A172 (cell line): ENCODE measurements around the gene ASRGL1. TPM values are rescaled to one million over a fixed set of nuclear protein-coding genes. Genes with fewer than 3 reads are reported as not detected.
"Not testable (repeated sequence)": the region's sequence is repeated elsewhere in the genome, so short reads cannot be mapped to it uniquely, and the experiment has no call there.

ENCODE experiments used
- DNase-seq: peaks from one replicate; pipeline ENCODE4 v3.0.0-alpha.2; 2015; ENCODE audit warnings: low spot score
- total RNA-seq: library from RNA; depleted of rRNA; stranded (reverse); fragments of >200 nt; shearing (Covaris generic); gene quantifications from 2 replicates; pipeline ENCODE4 v1.2.3, GENCODE V29; 2014; rRNA removed

The ASRGL1 gene
- total RNA-seq: 19.9 and 26.5 TPM in 2 replicates

DNA sequence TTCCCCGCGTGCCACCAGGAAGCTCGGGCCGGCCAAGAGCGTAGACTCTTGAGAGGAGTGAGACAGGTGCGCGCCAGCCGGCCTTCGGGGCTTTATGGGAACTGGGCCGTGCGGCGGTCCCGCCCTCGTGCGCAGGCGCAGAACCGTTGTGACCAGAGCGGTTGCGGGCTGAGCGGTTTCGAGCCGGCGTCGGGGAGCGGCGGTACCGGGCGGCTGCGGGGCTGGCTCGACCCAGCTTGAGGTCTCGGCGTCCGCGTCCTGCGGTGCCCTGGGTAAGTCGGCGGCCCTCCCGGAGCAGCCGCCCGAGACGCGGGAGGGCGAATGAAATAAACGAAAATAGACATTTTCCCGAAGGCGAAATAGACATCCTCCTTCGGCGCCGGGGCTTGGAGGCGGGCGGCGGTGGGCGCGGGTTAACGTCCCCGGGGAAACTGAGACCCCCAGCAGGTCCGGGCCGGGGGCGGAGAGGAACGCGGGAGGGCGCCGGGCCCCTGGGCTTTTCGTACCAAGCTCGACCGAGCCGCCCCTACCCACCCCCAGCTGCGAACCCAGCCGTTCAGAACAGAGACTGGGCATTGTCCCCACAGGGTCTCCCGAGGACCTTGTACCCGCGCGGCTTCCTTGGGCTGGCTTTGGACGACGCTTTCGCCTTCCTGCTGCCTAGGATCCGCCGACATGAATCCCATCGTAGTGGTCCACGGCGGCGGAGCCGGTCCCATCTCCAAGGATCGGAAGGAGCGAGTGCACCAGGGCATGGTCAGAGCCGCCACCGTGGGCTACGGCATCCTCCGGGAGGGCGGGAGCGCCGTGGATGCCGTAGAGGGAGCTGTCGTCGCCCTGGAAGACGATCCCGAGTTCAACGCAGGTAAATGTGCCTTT lies at the start of gene ASRGL1:
Gene ASRGL1 (plus strand): TSS at position 146 of the 879 bp plus-strand sequence. CDS start 530 bp downstream, at position 676.
- peak; percentile 53 for DNase-seq

DNA sequence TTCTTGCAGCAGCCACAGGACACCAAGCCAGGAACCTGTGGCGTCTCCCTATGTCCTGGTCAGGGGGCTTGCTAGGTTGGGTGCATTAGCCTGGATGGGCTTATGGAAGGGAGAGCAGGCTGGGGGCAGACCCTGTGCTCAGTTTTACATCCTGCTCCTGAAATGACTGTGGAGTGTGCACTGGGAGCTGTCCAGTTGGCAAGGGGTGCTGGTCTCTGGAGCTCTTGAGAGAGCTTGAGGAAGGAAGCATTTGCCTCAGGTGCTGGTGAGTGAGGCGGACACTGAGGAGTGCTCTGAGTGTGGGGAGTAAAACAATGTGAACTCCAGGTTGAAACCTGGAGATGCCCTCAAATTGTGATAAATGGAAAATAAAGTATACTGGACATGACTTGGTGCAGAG lies 41.7 kb upstream of the ASRGL1 start:
- peak; percentile 12 for DNase-seq

DNA sequence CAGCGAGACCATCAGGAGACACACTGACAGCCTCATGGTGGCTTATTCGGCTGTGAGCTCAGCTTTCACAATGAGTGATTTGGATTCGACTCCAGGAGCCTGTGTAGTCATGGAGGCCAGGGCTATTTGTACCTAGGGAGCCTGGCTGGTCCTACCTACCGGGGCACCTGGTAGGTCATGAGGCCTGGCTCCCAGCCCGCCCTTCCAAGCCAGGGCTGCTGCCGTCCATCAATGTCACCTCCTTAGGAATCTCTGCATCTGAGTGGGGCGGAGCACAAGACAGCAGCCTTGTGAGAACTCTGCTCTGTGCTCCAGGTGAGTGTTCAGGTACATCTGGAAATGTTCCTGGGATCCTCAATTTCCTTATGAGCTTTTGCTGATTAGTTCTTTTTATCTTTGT lies 38.3 kb upstream of the ASRGL1 start, which contains the start of gene SCGB1D4:
Gene SCGB1D4 (minus strand): TSS at position 101 of the 400 bp plus-strand sequence. CDS start 65 bp downstream, at position 36.
- no peak for DNase-seq

DNA sequence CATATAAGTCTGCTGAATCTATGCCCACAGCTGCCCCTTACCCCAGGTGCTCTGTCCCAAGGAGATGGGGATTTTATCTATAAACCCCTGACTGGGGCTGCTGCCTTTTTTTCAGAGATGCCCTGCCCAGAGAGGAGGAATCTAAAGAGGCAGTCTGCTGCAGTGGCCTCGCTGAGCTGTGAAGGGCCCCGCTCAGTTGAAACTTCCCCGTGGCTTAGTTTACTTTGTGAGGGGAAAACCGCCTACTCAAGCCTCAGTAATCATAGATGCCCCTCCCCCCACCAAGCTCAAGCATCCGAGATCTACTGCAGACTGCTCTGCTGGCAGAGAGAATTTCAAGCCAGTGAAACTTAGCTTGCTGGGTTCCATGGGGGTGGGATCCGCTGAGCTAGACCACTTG lies 31.0 kb upstream of the ASRGL1 start:
- no peak for DNase-seq

DNA sequence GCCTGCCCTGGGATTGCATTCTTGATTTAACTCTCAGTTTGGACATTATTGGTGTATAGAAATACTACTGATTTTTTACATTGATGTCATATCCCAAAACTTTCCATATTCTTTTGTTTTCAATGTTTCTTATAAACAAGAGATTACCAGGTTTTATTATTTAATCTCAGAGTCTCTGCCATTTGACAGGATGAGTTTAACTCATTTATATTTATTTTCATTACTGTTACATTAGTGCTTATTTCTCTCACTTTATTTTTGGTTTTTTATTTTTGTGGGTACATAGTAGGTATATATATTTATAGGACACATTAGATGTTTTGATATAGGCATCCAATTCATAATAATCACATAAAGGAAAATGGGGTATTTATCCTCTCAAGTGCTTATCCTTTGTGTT lies 29.3 kb upstream of the ASRGL1 start:
- DNase-seq: no peak

DNA sequence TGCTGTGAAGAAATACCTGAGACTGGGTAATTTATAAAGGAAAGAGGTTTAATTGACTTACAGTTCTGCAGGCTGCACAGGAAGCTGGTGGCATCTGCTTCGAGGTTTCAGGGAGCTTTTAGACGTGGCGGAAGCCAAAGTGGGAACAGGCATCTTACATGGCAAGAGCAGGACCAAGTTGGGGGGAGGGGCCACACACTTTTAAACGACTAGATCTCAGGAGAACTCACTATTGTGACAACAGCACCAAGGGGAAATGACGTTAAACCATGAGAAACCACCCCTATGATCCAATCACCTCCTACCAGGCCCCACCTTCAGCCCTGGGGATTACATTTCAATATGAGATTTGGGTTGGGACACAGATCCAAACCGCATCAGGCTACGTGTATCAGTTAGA lies 27.3 kb upstream of the ASRGL1 start:
- no peak for DNase-seq

DNA sequence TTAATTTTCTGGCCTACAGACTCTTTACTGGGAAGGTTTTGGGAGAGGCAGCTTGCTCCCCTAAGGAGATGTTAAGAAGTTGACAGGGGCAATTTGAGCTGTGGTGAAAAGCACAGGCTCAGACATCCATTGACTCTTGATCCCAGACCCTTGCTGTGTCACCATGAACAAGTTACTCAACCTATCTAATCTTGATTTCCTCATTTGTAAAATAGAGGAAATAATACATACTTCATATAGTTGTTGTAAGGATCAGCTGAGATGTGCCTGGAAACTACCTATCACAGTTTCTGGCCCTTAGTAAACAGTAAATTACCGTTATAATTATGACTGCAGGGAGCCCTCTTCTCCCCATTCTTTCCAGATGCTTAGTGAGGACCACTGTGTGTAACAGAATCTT lies 21.8 kb upstream of the ASRGL1 start:
- no peak for DNase-seq

DNA sequence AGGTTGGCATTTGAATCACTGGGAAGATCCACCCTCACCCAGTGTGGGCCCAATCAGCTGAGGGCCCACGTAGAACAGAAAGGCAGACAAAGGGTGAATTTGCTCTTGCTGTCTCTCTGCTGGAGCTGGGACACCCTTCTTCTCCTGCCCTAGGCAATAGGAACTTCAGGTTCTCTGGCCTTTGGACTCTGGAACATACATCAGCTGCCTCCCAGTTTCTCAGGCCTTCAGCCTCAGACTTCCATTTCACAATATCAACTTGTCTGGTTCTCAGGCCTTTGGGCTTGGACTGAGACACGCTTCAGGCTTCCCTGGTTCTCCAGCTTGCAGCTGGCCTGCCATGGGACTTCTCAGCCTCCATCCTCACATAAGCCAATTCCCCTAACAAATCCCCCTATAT lies 14.7 kb upstream of the ASRGL1 start:
- no peak for DNase-seq

DNA sequence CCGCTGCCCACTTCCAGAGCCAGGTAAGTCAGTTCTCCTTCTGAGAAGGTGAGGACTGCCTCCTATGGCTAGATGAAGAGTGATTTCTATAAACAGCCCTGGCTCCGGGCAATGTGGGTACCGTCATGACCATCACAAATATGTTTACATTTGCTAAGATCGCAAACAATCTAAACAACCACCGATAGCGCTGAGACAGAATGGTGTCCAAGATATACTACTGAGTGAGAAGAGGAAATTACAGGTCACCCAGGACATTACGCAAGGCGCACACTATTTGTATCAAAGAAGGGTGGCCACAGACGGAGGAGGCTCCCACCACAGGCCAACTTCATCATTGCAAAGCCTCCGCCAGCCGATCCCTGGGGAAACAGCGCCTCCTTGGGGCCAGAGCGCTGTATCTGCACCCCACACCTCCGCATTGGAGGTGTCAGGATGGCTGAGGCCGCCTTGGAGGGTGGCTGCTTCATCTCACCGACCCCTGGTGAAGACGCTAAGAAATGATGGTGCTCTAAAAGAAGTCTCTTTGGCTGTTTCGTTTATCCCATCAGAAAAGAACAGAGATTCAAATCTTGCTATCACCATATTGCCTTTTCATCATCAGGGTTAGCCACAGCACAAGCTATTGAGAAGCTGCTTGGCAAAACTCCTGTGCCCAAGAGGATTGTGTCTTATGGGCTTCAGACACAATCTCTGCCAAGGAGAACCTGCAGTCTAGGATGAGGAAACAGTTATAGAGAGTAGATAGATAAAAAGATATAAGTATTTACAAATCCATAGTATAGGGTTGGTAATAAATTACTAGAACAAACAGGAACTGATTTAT lies 12.3 kb upstream of the ASRGL1 start:
- peak; percentile 21 for DNase-seq

DNA sequence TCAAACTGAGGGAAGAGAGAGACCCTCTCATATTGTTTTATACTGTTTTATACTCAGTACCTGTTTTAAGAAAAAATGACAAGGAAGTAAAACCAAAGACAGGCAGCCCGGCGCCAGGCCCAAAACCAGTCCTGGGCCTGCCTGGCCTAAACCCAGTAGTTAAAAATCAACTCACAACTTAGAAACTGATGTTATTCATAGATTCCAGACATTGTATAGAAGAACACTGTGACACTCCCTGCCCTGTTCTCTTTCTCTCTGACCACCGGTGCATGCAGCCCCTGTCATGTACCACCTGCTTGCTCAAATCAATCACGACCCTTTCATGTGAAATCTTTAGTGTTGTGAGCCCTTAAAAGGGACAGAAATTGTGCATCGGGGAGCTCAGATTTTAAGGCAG lies 11.5 kb upstream of the ASRGL1 start:
- not testable (repeated sequence) for DNase-seq

DNA sequence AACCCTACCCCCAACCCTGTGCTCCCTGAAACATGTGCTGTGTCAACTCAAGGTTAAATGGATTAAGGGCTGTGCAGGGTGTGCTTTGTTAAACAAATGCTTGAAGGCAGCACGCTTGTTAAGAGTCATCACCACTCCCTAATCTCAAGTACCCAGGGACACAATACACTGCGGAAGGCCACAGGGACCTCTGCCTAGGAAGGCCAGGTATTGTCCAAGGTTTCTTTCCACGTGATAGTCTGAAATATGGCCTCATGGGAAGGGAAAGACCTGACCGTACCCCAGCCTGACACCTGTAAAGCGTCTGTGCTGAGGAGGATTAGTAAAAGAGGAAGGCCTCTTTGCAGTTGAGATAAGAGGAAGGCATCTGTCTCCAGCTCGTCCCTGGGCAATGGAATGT lies 10.5 kb upstream of the ASRGL1 start:
- not testable (repeated sequence) for DNase-seq

DNA sequence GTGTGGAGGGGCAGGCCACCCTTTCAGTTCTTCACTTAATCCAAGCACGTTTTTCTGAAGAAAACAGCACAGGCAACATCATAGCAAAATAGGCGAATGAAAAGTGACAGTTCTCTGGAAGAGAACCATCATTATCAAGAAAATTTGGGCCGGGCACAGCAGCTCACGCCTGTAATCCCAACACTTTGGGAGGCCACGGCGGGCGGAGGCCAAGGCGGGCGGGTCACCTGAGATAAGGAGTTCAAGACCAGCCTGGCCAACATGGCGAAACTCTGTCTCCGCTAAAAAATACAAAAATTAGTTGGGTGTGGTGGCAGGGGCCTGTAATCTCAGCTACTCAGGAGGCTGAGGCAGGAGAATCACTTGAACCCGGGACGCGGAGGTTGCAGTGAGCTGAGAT lies 9.7 kb upstream of the ASRGL1 start:
- DNase-seq: not testable (repeated sequence)

DNA sequence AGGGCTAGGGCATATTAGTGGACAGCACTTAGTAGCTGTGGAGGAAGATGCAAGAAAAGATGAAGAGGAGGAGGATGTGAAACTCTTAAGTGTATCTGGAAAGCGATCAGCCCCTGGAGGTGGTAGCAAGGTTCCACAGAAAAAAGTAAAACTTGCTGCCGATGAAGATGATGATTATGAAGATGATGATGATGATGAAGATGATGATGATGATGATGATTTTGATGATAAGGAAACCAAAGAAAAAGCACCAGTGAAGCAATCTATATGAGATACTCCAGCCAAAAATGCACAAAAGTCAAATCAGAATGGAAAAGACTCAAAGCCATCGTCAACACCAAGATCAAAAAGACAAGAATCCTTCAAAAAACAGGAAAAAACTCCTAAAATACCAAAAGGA lies 6.0 kb upstream of the ASRGL1 start:
- DNase-seq: not testable (repeated sequence)

DNA sequence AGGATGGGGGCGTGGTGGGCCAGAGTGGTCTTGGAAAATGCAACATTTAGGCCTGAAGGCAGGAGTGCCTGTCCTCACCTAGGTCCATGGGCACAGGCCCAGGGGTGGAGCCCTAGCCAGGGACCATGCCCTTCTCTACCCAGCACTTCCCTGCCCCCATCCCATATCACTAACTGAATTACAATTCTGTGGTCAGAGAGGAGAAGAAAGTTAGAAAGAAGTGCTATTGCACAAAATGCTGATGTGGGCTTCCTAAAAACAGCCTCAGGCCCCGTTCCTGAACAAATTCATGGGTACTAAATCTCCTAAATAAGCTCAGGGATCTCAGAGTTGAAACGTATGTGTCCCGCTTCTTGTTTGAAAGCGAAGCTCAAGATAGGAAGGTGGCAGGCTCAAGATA lies 3.5 kb upstream of the ASRGL1 start:
- DNase-seq: no peak

DNA sequence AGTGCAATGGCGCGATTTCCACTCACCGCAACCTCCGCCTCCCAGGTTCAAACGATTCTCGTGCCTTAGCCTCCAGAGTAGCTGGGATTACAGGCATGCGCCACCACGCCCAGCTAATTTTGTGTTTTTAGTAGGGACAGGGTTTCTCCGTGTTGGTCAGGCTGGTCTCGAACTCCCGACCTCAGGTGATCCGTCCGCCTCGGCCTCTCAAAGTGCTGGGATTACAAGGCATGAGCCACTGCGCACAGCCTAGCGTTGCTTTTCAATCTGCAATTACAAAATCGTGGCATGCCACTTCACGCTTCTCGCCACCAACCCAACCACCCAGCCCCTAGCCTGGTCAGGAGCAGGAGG lies 322 bp upstream of the ASRGL1 start:
- not testable (repeated sequence) for DNase-seq

DNA sequence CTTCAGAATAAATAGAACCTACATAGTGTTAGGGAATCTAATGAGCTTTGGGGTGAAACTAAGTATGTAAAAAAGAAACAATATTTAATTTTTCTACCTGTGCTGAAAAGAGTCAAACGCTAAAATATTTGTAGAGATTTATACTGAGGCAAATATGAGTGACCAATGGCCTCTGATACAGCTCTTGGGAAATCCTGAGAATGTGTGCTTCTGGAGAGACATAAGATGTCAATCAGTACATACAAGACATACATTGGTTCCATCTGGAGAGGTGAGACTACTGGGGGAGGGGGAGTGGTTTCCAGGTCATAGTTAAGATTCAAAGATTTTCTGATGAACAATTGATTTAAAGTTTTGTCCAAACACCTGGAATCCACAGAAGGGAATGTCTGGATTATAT lies 970 bp downstream of the ASRGL1 start:
- no peak for DNase-seq

DNA sequence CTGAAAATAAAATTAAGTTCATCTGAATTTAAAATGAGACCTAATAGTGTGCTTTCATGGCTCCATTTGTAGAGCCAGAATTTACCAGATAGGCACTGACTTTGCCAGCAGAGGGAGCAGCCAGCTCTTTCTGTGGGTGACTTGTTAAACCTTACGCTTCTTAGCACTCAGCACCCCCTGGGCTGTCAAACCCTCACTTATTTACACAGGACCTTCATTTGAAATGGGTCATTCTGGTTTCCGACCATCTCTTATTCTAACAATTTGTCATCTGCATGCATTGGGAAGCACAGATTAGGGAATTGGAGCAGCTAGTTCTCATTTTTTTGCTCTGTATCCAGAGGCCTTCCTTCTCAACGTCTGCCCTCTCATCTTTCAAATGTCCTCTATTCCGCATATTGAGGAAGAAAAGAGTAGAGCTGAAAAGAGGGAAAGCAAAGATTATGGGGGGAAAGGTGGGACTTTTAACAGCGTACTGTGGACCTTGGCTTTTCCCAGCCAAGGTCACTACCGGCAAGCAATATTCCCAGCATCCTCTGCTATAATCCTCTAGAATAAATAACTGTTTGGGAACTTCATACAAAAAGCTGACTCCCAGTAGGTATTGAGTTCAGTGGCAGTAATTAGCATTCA lies 3.1 kb downstream of the ASRGL1 start:
- peak; percentile 16 for DNase-seq

DNA sequence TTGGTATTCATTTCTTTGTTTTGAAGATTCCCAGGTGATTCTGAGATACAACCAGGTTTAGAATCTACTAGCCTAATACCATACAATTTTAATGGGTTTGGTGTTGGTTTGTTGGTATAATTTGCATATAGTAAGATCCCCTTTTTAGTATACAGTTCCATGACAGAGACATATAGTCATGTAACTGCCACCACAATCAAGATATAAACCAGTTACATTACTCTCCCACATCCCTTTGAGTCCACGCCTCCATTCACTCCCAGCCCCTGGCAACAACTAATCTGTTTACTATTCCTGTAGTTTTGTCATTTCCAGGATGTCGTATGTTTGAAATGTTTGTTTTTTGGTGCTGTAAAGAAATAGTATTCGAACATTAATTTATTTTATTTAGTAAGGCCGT lies 4.3 kb downstream of the ASRGL1 start:
- DNase-seq: no peak

DNA sequence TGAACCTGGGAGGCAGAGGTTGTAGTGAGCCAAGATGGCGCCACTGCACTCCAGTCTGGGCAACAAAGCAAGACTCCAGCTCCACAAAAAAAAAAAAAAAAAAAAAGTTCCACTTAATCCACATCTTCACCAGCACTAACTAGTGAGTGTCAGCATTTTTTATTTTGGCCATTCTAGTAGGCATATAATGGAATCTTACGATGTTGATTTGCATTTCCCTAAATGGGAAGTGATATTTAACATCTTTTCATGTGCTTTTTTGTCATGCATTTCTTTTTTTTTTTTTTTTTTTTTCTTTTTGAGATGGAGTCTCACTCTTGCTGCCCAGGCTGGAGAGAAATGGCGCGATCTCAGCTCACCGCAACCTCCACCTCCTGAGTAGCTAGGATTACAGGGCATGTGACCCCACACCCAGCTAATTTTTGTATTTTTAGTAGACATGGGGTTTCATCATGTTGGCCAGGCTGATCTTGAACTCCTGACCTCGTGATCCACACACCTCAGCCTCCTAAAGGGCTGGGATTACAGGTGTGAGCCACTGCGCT lies 6.5 kb downstream of the ASRGL1 start:
- not testable (repeated sequence) for DNase-seq

DNA sequence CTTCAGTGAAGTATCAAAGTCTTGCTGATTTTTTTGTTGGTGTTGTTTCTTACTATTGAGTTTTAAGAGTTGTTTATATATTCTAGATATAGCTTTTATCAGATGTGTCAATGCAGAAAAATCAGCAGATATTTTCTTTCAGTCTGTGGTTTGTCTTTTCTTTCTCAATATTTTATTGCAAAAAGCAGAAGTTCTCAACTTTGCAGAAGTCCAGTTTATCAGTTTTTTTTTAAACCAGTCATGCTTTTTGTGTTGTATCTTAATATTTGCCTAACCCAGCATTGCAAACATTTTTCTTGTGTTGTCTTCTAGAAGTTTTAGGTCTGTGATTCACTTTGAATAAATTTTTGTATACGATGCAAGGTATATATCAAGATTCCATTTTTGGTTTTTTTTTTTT lies 7.0 kb downstream of the ASRGL1 start:
- DNase-seq: no peak

DNA sequence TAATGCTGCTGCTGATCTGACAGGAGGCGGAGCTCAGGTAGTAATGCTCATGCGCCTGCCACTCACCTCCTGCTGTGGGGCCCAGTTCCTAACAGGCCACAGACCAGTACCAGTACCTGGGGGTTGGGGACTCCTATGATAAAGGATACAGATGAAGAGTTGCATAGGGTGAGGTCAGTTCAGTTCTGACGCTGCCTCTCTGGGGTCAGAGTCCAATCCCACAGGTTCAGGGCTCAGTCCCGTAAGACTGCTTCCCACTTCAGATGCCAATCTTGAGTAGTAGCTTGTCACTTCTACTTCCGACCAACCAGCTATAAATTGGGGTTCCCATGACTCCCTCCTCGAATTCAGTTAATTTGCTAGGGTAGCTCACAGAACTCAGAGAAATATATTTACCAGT lies 8.6 kb downstream of the ASRGL1 start:
- DNase-seq: no peak
